MM.1S (cell line): ENCODE measurements around the gene KCNIP4.

Experiments used
- DNase-seq: peaks from one replicate; pipeline ENCODE4 v3.0.0-alpha.2; 2015
- H2AFZ ChIP-seq: fragments of 300-600 bp; sonication (generic); 2 replicates; pipeline ENCODE4 v1.6.0; 2016; ENCODE audit warnings: antibody characterized with exemption, low read length
- H3F3A ChIP-seq: fragments of 300-600 bp; sonication (generic); 2 replicates; pipeline ENCODE4 v1.6.1; 2016; ENCODE audit warnings: mild to moderate bottlenecking, antibody characterized with exemption, low read length, moderate library complexity, mixed read lengths; ENCODE audit not compliant: insufficient read depth
- H3K27ac ChIP-seq: fragments of 300-600 bp; sonication (generic); 2 replicates; pipeline ENCODE4 v1.5.1; 2016; ENCODE audit warnings: mild to moderate bottlenecking, low read length
- H3K27me3 ChIP-seq: fragments of 300-600 bp; sonication (generic); replicated peaks from 2 replicates; pipeline ENCODE4 v1.6.0; 2016; ENCODE audit warnings: low read length; ENCODE audit not compliant: insufficient read depth
- H3K36me3 ChIP-seq: fragments of 300-600 bp; sonication (generic); replicated peaks from 2 replicates; pipeline ENCODE4 v1.6.1; 2016; ENCODE audit warnings: mild to moderate bottlenecking, low read length, mixed read lengths; ENCODE audit not compliant: insufficient read depth
- H3K4me1 ChIP-seq: fragments of 300-600 bp; sonication (generic); 2 replicates; pipeline ENCODE4 v1.6.1; 2016; ENCODE audit warnings: low read length, mixed read lengths
- H3K4me2 ChIP-seq: fragments of 300-600 bp; sonication (generic); 2 replicates; pipeline ENCODE4 v1.6.0; 2016; ENCODE audit warnings: low read depth, low read length
- H3K4me3 ChIP-seq: fragments of 300-600 bp; sonication (generic); 2 replicates; pipeline ENCODE4 v1.5.1; 2016; ENCODE audit warnings: low read length, mixed read lengths
- H3K79me2 ChIP-seq: fragments of 300-600 bp; sonication (generic); 2 replicates; pipeline ENCODE4 v1.6.1; 2016; ENCODE audit warnings: mixed run types, low read length, mixed read lengths
- H3K9ac ChIP-seq: fragments of 300-600 bp; sonication (generic); 2 replicates; pipeline ENCODE4 v1.6.1; 2016; ENCODE audit warnings: low read length, mixed read lengths
- H3K9me2 ChIP-seq: fragments of 300-600 bp; sonication (generic); replicated peaks from 2 replicates; pipeline ENCODE4 v1.6.1; 2016; ENCODE audit warnings: mild to moderate bottlenecking, low read length, mixed read lengths; ENCODE audit not compliant: insufficient read depth
- H3K9me3 ChIP-seq: fragments of 300-600 bp; sonication (generic); replicated peaks from 2 replicates; pipeline ENCODE4 v1.6.1; 2016; ENCODE audit warnings: mild to moderate bottlenecking, low read length, mixed read lengths; ENCODE audit not compliant: insufficient read depth
- H4K20me1 ChIP-seq: fragments of 300-600 bp; sonication (generic); 2 replicates; pipeline ENCODE4 v1.6.1; 2016; ENCODE audit warnings: mild to moderate bottlenecking, low read length, moderate library complexity, mixed read lengths; ENCODE audit not compliant: insufficient read depth
- EZH2 ChIP-seq: fragments of 300-600 bp; sonication (generic); optimal IDR thresholded peaks from 2 replicates; pipeline ENCODE3; 2017; ENCODE audit warnings: low read depth, mild to moderate bottlenecking, antibody characterized with exemption, low read length, mixed read lengths
- EZH2phosphoT487 ChIP-seq: fragments of 300-600 bp; sonication (generic); IDR thresholded peaks from 2 replicates; pipeline ENCODE4 v1.6.1; 2018; ENCODE audit warnings: antibody characterized with exemption, low read length
- TF ChIP-seq, protein P1 (sequence below): fragments of 300-600 bp; sonication (generic); IDR thresholded peaks from 2 replicates; pipeline ENCODE4 v1.5.1; 2016; ENCODE audit warnings: antibody characterized with exemption, low read length, mixed read lengths

The KCNIP4 gene

DNA sequence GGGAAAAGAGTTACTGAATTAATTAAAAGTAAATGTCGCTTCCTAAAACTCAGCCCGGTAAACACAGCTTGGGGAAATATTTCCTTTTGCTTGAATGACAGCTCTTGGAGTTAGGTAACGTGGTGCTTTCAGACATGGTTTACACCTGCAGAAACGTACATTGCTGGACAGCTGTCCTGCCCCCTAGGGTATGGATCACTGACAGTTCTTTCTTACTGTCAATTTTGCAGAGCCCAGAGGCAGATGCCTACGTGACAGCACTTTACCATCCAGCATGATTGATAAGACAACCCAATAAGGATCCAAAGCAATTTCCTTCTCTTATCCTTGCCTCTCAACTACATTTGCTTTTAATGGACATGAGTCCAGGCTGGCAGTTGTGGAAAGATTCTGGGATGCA is 913.8 kb downstream of the KCNIP4 start:
- no peaks in the 10 kb centered on the region for H3K9me3 ChIP-seq
- H4K20me1 ChIP-seq: no peaks in the 10 kb centered on the region
- H3K4me3 ChIP-seq: no peak overlapping the region
- no peaks in the 10 kb centered on the region for H3K36me3 ChIP-seq
- no peak overlapping the region for H3K9ac ChIP-seq
- no peaks in the 10 kb centered on the region for H3K79me2 ChIP-seq
- DNase-seq: no peak
- no peaks in the 10 kb centered on the region for H3K27me3 ChIP-seq
- no peaks in the 10 kb centered on the region for H3F3A ChIP-seq
- TF ChIP-seq EZH2 (no peak), EZH2phosphoT487 (no peak)
- TF ChIP-seq, protein P1, sequence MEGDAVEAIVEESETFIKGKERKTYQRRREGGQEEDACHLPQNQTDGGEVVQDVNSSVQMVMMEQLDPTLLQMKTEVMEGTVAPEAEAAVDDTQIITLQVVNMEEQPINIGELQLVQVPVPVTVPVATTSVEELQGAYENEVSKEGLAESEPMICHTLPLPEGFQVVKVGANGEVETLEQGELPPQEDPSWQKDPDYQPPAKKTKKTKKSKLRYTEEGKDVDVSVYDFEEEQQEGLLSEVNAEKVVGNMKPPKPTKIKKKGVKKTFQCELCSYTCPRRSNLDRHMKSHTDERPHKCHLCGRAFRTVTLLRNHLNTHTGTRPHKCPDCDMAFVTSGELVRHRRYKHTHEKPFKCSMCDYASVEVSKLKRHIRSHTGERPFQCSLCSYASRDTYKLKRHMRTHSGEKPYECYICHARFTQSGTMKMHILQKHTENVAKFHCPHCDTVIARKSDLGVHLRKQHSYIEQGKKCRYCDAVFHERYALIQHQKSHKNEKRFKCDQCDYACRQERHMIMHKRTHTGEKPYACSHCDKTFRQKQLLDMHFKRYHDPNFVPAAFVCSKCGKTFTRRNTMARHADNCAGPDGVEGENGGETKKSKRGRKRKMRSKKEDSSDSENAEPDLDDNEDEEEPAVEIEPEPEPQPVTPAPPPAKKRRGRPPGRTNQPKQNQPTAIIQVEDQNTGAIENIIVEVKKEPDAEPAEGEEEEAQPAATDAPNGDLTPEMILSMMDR: no peak
- H3K4me2 ChIP-seq: no peak overlapping the region
- H3K27ac ChIP-seq: no peak overlapping the region
- no peak overlapping the region for H2AFZ ChIP-seq
- no peaks in the 10 kb centered on the region for H3K9me2 ChIP-seq
- H3K4me1 ChIP-seq: no peaks in the 10 kb centered on the region

DNA sequence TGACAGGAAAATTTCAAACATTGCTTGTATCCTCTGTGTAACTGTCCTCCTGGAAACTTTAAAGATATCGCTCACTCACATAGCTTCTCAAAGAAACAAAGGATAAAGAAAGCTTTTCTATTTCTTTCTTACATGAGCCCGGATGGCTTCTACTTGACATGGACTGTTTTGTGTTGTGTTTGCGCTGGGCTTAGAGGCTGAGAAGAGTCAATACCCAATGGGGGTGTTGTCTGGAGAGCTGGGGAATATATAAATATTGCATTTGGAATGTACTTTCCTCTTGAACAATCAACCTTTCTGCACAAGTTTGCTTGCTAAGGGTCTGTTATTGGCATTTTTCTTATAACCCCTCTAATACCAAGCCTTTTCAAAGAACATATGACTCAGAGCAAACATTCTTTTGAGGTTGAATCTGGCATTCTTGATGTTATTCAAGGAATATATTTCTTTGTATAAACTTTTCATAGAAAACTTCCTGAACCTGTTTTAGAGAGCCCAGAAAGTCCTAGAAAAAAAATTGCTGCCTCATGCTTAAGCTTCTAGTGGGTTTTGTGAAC is 916.4 kb downstream of the KCNIP4 start:
- DNase-seq: no peak
- H3K4me1 ChIP-seq: no peaks in the 10 kb centered on the region
- H4K20me1 ChIP-seq: no peaks in the 10 kb centered on the region
- no peak overlapping the region for H3K4me2 ChIP-seq
- H3K4me3 ChIP-seq: no peak overlapping the region
- no peak for TF ChIP-seq EZH2
- TF ChIP-seq, protein P1: no peak
- no peak for TF ChIP-seq EZH2phosphoT487
- H3K36me3 ChIP-seq: no peaks in the 10 kb centered on the region
- no peaks in the 10 kb centered on the region for H3K9me2 ChIP-seq
- no peaks in the 10 kb centered on the region for H3K79me2 ChIP-seq
- H3K9me3 ChIP-seq: no peaks in the 10 kb centered on the region
- H3K27ac ChIP-seq: no peak overlapping the region
- H3K9ac ChIP-seq: no peak overlapping the region
- H3F3A ChIP-seq: no peaks in the 10 kb centered on the region
- no peaks in the 10 kb centered on the region for H3K27me3 ChIP-seq
- no peak overlapping the region for H2AFZ ChIP-seq

DNA sequence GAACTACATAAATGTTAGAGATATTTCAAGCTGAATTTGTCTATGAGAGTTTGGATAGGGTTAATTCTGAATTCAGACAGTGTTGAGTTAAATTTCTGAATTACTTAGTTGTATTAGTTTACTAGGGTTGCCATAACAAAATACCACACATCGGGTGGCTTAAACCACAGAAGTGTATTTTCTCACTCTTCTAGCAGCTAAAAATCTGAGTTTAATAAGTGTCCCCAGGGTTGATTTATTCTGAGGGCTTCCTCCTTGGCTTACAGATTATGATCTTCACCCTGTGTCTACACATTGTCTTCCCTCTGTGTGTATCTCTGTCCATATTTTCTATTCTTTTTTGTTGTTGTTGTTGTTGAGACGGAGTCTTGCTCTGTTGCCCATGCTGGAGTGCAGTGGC is 929.8 kb downstream of the KCNIP4 start:
- no peak overlapping the region for H3K4me2 ChIP-seq
- H3K79me2 ChIP-seq: no peaks in the 10 kb centered on the region
- H3K4me1 ChIP-seq: no peaks in the 10 kb centered on the region
- H3K9ac ChIP-seq: no peak overlapping the region
- H3K27me3 ChIP-seq: no peaks in the 10 kb centered on the region
- no peaks in the 10 kb centered on the region for H3K9me3 ChIP-seq
- TF ChIP-seq EZH2phosphoT487: no peak
- TF ChIP-seq, protein P1: no peak
- TF ChIP-seq EZH2: no peak
- H3F3A ChIP-seq: no peaks in the 10 kb centered on the region
- H3K9me2 ChIP-seq: no peaks in the 10 kb centered on the region
- H3K36me3 ChIP-seq: no peaks in the 10 kb centered on the region
- H2AFZ ChIP-seq: no peak overlapping the region
- DNase-seq: no peak
- no peak overlapping the region for H3K27ac ChIP-seq
- H4K20me1 ChIP-seq: no peaks in the 10 kb centered on the region
- no peak overlapping the region for H3K4me3 ChIP-seq
